Ishikawa (cell line): ENCODE measurements around the gene NLGN1.

Experiments
- CEBPB ChIP-seq: IDR thresholded peaks from 2 replicates; pipeline ENCODE4 v1.6.1; 2012
- CREB1 ChIP-seq: IDR thresholded peaks from 2 replicates; pipeline ENCODE4 v1.6.1; 2012; ENCODE audit warnings: low read depth
- EGR1 ChIP-seq: IDR thresholded peaks from 2 replicates; pipeline ENCODE4 v1.6.1; 2012
- EP300 ChIP-seq: IDR thresholded peaks from 2 replicates; pipeline ENCODE4 v1.6.1; 2012; ENCODE audit warnings: borderline replicate concordance
- FOXM1 ChIP-seq: IDR thresholded peaks from 2 replicates; pipeline ENCODE4 v1.6.1; 2012; ENCODE audit warnings: low read depth, borderline replicate concordance
- NFIC ChIP-seq: IDR thresholded peaks from 2 replicates; pipeline ENCODE4 v1.6.1; 2012
- RAD21 ChIP-seq: IDR thresholded peaks from 2 replicates; pipeline ENCODE4 v1.6.1; 2012; ENCODE audit warnings: low read depth
- REST ChIP-seq: IDR thresholded peaks from 2 replicates; pipeline ENCODE4 v1.6.1; 2012; ENCODE audit warnings: low read depth, mild to moderate bottlenecking
- TAF1 ChIP-seq: IDR thresholded peaks from 2 replicates; pipeline ENCODE4 v1.6.1; 2012; ENCODE audit warnings: low read depth, mild to moderate bottlenecking
- TCF12 ChIP-seq: IDR thresholded peaks from 2 replicates; pipeline ENCODE4 v1.6.1; 2012; ENCODE audit warnings: low read depth
- TEAD4 ChIP-seq: IDR thresholded peaks from 2 replicates; pipeline ENCODE4 v1.6.1; 2012
- YY1 ChIP-seq: IDR thresholded peaks from 2 replicates; pipeline ENCODE4 v1.6.1; 2012; ENCODE audit warnings: low read depth
- ZBTB7A ChIP-seq: IDR thresholded peaks from 2 replicates; pipeline ENCODE4 v1.6.1; 2012; ENCODE audit warnings: low read depth
- TF ChIP-seq, protein P1 (sequence below): IDR thresholded peaks from 2 replicates; pipeline ENCODE4 v1.6.1; 2012
- TF ChIP-seq, protein P2 (sequence below): IDR thresholded peaks from 2 replicates; pipeline ENCODE4 v1.6.1; 2012

NLGN1 gene

DNA sequence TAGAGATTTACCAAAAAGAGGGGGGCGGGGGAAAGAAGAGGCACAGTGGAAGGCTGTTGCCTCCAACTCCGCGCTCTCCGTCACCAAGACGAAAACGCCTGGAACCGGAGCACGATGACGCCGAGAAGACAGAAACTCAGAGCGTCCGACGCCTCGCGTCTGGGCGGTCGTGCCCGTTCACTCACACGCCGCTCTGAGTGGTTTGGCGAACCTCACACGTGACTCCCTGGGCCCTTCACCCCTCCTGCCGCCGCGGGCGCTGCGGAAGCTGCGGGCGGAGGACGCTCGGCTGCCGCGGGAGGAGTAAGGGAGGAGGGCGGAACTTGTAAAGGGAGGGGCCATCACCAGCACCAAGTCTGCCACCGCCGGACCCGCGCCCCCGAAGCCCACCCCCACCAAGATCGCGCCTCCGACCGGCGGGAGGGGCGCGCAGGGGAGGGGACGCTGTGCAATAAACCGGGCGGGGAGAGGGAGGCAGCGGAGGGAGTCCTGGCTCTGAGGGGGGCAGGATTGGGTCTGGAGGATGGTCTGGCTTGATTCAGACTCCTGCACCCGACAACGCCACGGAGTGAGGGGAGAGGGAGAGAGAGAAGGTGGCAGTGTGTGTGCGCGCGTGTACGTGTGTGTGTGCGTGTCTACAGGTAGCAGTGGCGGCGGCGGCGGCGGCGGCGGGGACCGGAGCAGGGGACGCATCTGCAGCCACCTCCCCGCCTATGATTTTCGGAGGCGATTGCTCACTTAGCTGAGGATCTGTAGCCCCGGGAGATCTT lies 1.9 kb upstream of the NLGN1 start:
- no peak for TF ChIP-seq REST
- TF ChIP-seq EP300 = peak; percentile 8; the same call in 1 of the 2 replicates
- TF ChIP-seq EGR1 = 0 out of 2 replicates have a peak, but pooled peaks have one; percentile 38
- no peak for TF ChIP-seq TCF12
- TF ChIP-seq, protein P1, sequence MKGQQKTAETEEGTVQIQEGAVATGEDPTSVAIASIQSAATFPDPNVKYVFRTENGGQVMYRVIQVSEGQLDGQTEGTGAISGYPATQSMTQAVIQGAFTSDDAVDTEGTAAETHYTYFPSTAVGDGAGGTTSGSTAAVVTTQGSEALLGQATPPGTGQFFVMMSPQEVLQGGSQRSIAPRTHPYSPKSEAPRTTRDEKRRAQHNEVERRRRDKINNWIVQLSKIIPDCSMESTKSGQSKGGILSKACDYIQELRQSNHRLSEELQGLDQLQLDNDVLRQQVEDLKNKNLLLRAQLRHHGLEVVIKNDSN = peak; percentile 97
- TF ChIP-seq FOXM1 = peak; percentile 63
- TF ChIP-seq CEBPB = no peak
- TF ChIP-seq TEAD4 = no peak
- TF ChIP-seq RAD21 = no peak
- peak; percentile 98 for TF ChIP-seq ZBTB7A
- 0 out of 2 replicates have a peak, but pooled peaks have one; percentile 5 for TF ChIP-seq NFIC
- 0 out of 2 replicates have a peak, but pooled peaks have one; percentile 11 for TF ChIP-seq YY1
- TF ChIP-seq, protein P2, sequence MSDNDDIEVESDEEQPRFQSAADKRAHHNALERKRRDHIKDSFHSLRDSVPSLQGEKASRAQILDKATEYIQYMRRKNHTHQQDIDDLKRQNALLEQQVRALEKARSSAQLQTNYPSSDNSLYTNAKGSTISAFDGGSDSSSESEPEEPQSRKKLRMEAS = peak; percentile 98
- no peak; the same call in 1 of the 2 replicates for TF ChIP-seq TAF1
- TF ChIP-seq CREB1 = 0 out of 2 replicates have a peak, but pooled peaks have one; percentile 32

- TF ChIP-seq FOXM1 = no peak
- TF ChIP-seq NFIC = no peak
- no peak for TF ChIP-seq REST
- TF ChIP-seq, protein P1 = no peak
- no peak for TF ChIP-seq CREB1
- no peak for TF ChIP-seq ZBTB7A
- no peak for TF ChIP-seq CEBPB
These were observed 1.1 kb upstream of the NLGN1 start for GRCh38 chr3:173396191-173397041.

DNA sequence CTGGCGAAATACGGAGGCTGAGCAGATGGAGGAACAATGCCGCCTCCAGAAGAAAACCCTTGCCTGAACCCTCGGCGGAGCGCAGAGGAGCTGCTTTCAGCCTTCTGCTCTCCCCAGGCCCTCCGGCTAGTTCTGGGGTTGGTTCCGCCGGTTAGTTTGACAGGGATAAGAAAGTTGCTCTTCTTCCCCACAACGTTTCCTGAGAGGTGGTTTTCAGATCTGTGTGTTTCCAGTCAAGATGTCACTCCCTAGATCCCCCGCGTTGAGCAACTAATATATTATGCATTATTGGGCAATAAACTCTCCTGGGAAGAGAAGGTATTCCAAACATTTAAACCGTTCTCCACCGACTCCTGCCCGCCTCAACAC lies 551 bp downstream of the NLGN1 start:
- TF ChIP-seq NFIC (no peak), CEBPB (peak; percentile 83), YY1 (0 out of 2 replicates have a peak, but pooled peaks have one; percentile 2), FOXM1 (no peak), TEAD4 (0 out of 2 replicates have a peak, but pooled peaks have one; percentile 11)
- TF ChIP-seq, protein P1 = no peak

GRCh38 chr3:173399044-173399443 lies 1.5 kb downstream of the NLGN1 start:
- TF ChIP-seq FOXM1 (no peak), NFIC (no peak), TEAD4 (no peak), RAD21 (no peak), CREB1 (no peak), ZBTB7A (no peak), TAF1 (no peak), EGR1 (no peak), YY1 (no peak), CEBPB (no peak), EP300 (no peak)
- TF ChIP-seq, protein P1 = no peak
- TF ChIP-seq, protein P2 = no peak
